ENCODE results near the gene GPR15LG. TPM values are rescaled to one million over a fixed set of nuclear protein-coding genes. Genes with fewer than 3 reads are reported as not detected.
"Not testable (repeated sequence)": the region's sequence is repeated elsewhere in the genome, so short reads cannot be mapped to it uniquely, and the experiment has no call there.

GPR15LG gene
- under 1 TPM; 0.43 to 0.97 (median 0.78) TPM for polyA plus RNA-seq (ENCODE audit: insufficient read length in 3 of 3)
- long read RNA-seq, donor 1 = 0 reads
- long read RNA-seq, donor 2 = 0 reads
- long read RNA-seq, donor 3 = 0 reads
- long read RNA-seq, donor 4 = 0 reads
- long read RNA-seq, donor 5 = 0 reads
- long read RNA-seq, donor 6 = 0 reads
- long read RNA-seq, donor 7 = 0 reads
- long read RNA-seq, donor 8 = 0 reads
- long read RNA-seq, donor 9 = 0 reads
- long read RNA-seq, donor 10, partial matches to known transcripts = 0 of 1 reads
- long read RNA-seq, donor 10, other reads (novel, unspliced or antisense) = 0 of 1 reads
- long read RNA-seq, donor 11 = 0 reads
- long read RNA-seq, donor 12 = 0 reads
- long read RNA-seq, donor 13 = 0 reads
- long read RNA-seq, donor 14 = 0 reads
- long read RNA-seq, donor 15 = 0 reads
- long read RNA-seq, donor 16, partial matches to known transcripts = 0 of 1 reads
- long read RNA-seq, donor 16, other reads (novel, unspliced or antisense) = 0 of 1 reads

- DNase-seq = no peak
Measured at GRCh38 chr10:84173501-84173929, at the start of gene GPR15LG. GPR15LG (plus strand) TSS chr10:84173801; CDS start chr10:84173852, 51 bp downstream.

GRCh38 chr10:84125910-84126784 is 47.5 kb upstream of the GPR15LG start:
- DNase-seq = not testable (repeated sequence)

- no peak for DNase-seq
Measured at GRCh38 chr10:84126785-84127167, 46.8 kb upstream of the GPR15LG start.

- DNase-seq = no peak
Measured at GRCh38 chr10:84135836-84136235, 37.8 kb upstream of the GPR15LG start.

- no peak for DNase-seq
Measured at GRCh38 chr10:84137811-84138210, 35.8 kb upstream of the GPR15LG start.

GRCh38 chr10:84138478-84139125 is 35.0 kb upstream of the GPR15LG start:
- DNase-seq = no peak

- DNase-seq = peak; percentile 99
Measured at GRCh38 chr10:84139126-84140035, 34.2 kb upstream of the GPR15LG start, which contains the start of gene GHITM. GHITM (plus strand) TSS chr10:84139509; CDS start chr10:84141501, 1,992 bp downstream.

- no peak for DNase-seq
Measured at GRCh38 chr10:84140036-84140379, 33.6 kb upstream of the GPR15LG start.

- no peak for DNase-seq
Measured at GRCh38 chr10:84147347-84147746, 26.3 kb upstream of the GPR15LG start.

- not testable (repeated sequence) for DNase-seq
Measured at GRCh38 chr10:84148006-84148597, 25.5 kb upstream of the GPR15LG start.

GRCh38 chr10:84149854-84150253 is 23.7 kb upstream of the GPR15LG start:
- DNase-seq = no peak

GRCh38 chr10:84152769-84153168 is 20.8 kb upstream of the GPR15LG start:
- DNase-seq = no peak

GRCh38 chr10:84155521-84155920 is 18.1 kb upstream of the GPR15LG start:
- no peak for DNase-seq

GRCh38 chr10:84156009-84156408 is 17.6 kb upstream of the GPR15LG start:
- DNase-seq = no peak

GRCh38 chr10:84156768-84157167 is 16.8 kb upstream of the GPR15LG start:
- DNase-seq = no peak

- DNase-seq = no peak
Measured at GRCh38 chr10:84158061-84158460, 15.5 kb upstream of the GPR15LG start.

GRCh38 chr10:84158550-84158949 is 15.1 kb upstream of the GPR15LG start:
- DNase-seq = no peak

- no peak for DNase-seq
Measured at GRCh38 chr10:84159076-84159685, 14.4 kb upstream of the GPR15LG start.

GRCh38 chr10:84160663-84161362 is 12.8 kb upstream of the GPR15LG start:
- DNase-seq = no peak
